HG03442 (cell line): ENCODE data around the gene RASGRP4.
"Not testable (repeated sequence)": the region's sequence is repeated elsewhere in the genome, so short reads cannot be mapped to it uniquely, and the experiment has no call there.

ENCODE experiments used
- ATAC-seq: cut with Tn5 transposase; IDR thresholded peaks from one replicate; pipeline ENCODE4 v1.9.1; 2021; ENCODE audit warnings: mild to moderate bottlenecking, moderate library complexity; ENCODE audit not compliant: unreplicated experiment

Gene RASGRP4, protein sequence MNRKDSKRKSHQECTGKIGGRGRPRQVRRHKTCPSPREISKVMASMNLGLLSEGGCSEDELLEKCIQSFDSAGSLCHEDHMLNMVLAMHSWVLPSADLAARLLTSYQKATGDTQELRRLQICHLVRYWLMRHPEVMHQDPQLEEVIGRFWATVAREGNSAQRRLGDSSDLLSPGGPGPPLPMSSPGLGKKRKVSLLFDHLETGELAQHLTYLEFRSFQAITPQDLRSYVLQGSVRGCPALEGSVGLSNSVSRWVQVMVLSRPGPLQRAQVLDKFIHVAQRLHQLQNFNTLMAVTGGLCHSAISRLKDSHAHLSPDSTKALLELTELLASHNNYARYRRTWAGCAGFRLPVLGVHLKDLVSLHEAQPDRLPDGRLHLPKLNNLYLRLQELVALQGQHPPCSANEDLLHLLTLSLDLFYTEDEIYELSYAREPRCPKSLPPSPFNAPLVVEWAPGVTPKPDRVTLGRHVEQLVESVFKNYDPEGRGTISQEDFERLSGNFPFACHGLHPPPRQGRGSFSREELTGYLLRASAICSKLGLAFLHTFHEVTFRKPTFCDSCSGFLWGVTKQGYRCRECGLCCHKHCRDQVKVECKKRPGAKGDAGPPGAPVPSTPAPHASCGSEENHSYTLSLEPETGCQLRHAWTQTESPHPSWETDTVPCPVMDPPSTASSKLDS

DNA sequence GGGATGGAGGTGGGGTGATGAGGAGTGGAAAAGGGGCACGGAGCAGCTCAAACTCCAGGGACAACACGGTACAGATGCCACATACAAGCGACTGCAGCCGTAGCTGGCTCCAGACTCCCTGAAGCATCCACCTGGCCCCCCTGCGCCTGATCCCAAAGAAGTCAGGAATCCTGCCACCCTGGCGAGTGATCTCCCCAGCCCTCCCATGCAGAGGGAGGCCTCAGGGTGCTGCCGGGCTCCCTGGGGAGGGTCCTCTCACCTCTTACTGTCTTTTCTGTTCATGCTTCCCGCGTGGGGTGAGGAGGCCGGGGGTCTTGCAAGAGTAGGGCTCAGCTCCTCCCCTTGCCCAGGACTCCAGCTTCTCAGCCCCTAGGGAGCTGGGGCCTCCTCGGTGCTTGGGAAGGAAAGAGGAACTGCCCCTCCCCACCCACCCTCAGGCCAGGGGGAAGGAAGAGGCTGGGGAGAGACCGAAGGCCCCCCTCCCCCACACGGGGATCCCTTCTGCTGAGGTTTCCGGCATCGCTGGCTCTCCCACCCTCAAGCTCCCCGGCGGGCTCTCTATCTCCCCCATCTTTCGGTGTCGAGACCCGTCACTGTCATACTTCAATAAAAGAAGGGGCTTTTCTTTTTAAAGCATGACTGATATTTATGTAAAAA is at the start of gene RASGRP4:
RASGRP4 (minus strand) TSS at position 410 of the 657 bp plus-strand sequence; CDS start at position 282, 128 bp downstream.
- ATAC-seq: no peak

DNA sequence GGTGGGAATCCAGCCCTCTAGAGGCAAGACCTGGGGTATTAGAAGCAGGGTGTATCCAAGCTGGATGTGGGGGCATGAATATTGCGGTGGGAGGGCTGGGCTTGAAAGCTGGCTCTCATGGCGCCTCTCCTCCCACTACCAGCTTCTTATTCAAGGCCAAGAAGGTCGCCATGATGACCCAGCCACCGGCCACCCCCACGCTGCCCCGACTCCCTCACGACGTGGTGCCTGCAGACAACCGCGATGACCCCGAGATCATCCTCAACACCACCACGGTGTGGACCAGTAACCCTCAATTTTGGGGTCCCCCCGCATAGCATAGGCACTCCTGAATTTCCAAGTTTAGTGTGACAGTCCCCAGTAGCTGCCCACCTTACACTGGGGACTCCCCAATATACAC is 49.2 kb upstream of the RASGRP4 start:
- ATAC-seq: no peak

DNA sequence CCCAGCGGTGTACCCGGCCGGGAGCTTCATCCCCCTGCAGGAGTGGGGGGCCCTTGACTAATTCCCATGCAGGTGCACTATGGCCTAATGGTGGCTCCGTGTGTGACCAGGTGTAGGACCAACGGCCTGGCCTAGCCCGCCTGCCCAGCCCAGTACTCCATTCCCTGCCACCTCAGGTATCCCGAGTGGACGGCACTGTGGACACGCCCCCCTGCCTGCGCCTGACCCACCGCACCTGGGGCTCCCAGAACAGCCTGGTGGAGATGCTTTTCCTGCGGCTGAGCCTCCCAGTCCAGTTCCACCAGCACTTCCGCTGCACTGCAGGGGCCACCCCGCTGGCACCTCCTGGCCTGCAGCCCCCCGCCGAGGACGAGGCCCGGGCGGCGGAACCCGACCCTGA is 47.2 kb upstream of the RASGRP4 start:
- no peak for ATAC-seq

DNA sequence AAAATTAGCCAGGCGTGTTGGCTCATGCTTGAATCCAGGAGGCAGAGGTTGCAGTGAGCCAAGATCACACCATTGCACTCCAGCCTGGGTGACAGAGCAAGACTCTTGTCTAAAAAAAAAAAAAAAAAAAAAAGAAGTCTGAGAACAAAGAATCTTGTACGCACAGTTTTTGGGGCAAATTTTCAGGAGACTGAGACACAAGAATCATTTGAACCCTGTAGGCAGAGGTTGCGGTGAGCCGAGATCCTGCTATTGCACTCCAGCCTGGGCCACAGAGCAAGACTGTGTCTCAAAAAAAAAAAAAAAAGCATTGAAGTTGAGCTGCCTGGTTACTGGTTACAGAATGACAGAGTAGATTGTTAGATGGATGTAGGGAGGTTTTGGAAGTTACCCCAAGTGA is 46.7 kb upstream of the RASGRP4 start:
- not testable (repeated sequence) for ATAC-seq

DNA sequence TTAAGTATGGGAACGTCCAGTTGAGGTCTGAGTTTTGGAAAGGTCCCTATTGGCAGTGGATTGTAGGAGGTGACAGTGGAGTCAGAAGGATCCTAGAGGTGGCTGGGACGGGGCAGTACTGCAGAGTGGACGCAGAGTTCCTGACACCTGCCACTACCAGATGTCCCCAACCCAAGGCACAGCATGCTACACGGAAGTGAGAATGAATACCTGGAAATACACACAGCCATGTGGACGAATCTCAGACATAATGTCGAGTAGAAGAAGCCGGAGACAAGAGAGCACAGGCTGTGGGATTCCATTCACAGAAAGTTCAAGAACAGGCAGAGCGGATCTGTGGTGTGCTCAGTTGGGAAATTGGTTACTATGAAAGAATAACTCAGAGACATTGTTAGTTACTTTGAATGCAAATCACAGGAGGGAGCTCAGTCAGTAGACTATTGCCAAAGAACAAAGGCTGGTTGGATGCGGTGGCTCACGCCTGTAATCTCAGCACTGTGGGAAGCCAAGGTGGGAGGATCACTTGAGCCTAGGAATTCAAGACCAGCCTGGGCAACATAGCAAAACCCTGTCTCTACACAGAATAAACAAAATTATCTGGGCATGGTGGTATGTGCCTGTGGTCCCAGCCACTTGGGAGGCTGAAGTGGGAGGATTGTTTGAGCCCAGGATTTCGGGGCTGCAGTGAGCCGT is 44.9 kb upstream of the RASGRP4 start:
- ATAC-seq: no peak

DNA sequence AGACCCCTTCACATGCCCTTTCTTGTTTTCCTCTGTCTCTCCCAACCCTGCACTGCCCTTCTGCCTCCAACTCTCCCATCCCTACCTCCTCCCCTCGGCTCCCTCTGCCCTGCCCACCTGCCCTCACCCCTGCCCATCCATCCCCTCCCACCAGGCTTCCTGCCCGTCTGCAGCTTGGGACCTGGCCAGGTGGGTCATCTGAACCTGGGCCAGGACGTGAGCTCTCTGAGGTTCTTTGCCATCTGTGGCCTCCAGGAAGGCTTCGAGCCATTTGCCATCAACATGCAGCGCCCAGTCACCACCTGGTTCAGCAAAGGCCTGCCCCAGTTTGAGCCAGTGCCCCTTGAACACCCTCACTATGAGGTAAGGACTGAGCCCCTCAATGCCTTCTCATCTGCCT is 43.1 kb upstream of the RASGRP4 start:
- ATAC-seq: no peak

DNA sequence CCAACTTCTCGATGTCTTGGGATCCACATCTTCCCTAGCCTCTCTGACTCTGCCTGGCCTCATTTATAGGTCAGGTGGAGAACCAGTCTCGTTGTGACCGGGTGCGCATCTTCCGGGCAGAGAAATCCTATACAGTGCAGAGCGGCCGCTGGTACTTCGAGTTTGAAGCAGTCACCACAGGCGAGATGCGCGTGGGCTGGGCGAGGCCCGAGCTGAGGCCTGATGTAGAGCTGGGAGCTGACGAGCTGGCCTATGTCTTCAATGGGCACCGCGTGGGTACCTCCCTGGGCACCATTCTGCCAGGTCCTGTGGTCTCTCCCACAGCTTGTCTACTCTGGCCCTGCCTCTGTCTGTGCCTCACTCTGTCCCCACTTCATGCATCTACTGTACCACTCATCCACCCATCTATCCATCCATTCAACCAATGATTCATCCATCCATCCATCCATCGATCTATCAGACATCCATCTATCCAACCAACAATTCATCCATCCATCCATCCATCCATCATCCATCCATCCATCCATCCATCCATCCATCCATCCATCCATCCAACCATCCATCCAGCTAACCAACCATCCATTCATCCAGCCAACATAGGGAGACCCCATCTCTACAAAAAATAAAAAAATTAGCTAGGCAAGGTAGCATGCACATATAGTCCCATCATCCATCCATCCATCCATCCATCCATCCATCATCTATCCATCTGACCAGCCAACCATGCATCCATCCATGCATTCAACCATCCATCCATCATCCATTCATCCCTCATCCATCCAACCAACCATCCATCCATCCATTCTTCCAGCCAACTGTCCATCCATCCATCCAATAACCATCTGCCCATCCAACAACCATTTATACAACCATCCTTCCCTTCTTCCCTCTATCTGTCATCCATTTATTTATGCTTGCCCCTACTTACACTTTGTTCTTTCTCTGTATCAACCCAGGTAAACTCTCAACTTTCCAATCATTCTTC is 41.8 kb upstream of the RASGRP4 start:
- ATAC-seq: no peak

DNA sequence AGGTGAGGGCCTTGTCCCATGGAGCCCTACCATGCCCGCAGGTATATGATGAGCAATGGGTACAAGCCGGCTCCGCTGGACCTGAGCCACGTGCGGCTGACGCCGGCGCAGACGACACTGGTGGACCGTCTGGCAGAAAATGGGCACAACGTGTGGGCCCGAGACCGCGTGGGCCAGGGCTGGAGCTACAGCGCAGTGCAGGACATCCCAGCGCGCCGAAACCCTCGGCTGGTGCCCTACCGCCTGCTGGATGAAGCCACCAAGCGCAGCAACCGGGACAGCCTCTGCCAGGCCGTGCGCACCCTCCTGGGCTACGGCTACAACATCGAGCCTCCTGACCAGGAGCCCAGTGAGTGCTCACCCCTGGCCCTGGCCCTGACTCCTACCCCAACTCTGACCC is 40.0 kb upstream of the RASGRP4 start:
- ATAC-seq: no peak

DNA sequence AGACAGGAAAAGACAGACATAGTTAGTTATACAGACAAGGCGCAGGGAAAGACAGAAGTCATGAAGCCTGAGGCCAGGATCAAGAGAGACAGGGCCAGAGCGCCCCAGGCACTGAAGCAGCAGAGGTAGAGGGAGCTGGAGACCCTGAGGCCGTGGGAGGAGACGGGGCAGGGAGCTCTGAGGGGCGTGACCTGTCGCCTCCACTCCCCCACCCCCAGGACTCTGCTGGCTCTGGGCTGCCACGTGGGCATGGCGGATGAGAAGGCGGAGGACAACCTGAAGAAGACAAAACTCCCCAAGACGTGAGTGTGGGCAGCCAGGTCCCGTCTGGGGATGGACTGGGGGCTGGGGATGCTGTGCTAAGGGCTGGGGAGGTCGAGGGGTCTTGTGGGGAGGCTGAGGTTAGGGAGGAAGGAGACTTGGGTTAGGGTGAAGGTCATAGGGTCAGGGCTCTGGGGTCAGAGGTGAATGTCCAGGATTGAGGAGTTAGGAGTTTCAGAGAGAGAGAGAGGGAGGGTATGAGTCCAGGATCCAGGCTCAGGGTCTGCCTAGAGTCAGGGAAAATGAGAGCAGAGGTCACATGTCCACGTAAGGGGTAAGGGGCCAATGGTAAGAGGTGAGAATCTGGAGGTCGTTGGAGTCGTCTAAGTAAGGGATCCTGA is 38.5 kb upstream of the RASGRP4 start:
- no peak for ATAC-seq

DNA sequence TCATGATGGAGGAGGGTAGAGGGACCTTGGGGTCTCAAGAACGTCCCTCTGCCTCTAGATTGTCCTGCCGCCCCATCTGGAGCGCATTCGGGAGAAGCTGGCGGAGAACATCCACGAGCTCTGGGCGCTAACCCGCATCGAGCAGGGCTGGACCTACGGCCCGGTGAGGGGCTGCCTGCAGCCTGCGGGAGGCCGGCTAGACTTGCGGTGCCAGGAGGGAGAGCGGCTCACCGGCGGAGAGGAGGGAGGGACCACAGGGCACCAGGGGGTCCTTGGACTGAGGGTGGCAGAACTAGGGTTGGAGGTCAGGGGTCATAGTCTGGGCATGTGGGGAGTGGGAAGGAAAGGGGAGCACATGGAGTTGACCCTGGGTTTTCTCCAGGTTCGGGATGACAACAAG is 37.3 kb upstream of the RASGRP4 start:
- no peak for ATAC-seq

DNA sequence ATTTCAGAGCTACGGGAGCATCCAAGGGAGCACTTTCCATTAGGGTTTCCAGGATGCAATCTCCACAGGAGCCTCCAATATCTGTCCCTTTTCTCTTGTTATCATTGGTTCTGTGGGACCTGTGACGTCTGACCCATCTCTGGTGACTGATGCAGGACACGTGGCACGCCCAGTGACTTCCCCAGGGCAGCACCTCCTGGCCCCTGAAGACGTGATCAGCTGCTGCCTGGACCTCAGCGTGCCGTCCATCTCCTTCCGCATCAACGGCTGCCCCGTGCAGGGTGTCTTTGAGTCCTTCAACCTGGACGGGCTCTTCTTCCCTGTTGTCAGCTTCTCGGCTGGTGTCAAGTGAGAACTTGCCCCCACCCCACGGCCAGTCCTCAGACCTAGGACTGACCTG is 33.0 kb upstream of the RASGRP4 start:
- ATAC-seq: no peak

DNA sequence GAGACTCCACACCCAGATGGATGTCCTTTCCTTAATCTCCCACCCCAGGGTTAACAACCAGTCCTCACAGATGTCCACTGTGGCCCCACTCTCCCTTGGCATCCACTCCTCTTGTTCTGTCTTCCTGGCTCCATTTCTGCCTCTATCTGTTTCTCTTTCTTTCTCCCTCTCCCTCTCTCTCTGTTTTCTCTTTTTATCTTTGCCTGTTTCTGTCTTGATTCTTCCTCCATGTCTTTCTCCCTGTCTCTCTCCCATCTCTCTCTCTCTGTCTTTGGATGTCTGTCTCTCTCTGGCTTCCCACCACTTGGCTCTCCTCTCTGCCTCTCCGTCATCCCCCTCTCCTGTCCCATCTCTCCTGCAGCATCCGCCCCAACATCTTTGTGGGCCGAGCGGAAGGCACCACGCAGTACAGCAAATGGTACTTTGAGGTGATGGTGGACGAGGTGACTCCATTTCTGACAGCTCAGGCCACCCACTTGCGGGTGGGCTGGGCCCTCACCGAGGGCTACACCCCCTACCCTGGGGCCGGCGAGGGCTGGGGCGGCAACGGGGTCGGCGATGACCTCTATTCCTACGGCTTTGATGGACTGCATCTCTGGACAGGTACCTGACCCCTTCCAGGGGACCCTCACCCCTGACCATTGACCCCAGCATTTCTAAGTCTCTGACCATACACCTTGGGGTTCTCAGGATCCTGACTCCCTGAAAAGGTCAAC is 31.8 kb upstream of the RASGRP4 start:
- ATAC-seq: no peak

DNA sequence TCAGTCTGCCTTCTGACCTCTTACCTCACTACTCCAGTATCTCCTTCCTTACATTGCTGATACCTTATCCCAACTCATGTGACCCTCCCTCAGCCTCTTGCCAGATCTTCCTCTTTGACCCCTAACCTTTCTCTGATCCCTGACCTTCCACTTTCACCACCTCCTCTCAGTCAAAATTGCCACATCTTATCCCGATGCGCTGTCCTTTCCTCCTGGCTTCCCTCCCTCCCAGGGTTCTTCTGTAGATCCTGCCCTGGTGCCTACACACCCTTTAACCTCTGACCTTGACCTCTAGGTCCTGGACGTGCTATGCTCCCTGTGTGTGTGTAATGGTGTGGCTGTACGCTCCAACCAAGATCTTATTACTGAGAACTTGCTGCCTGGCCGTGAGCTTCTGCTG is 31.2 kb upstream of the RASGRP4 start:
- ATAC-seq: no peak

DNA sequence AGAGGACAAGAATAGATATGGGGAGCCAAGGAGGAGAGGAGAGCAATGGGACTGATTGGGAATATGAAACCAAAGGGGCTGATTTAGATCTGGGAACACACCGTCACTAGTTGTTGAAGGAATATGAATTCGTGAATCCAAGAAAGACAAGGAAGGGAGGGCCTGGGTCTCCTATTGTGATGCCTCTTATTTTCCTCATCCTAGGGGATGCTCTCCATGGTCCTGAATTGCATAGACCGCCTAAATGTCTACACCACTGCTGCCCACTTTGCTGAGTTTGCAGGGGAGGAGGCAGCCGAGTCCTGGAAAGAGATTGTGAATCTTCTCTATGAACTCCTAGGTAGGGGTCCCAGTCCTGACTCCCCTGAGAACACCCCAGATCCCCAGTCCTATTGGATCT is 29.0 kb upstream of the RASGRP4 start:
- ATAC-seq: no peak

DNA sequence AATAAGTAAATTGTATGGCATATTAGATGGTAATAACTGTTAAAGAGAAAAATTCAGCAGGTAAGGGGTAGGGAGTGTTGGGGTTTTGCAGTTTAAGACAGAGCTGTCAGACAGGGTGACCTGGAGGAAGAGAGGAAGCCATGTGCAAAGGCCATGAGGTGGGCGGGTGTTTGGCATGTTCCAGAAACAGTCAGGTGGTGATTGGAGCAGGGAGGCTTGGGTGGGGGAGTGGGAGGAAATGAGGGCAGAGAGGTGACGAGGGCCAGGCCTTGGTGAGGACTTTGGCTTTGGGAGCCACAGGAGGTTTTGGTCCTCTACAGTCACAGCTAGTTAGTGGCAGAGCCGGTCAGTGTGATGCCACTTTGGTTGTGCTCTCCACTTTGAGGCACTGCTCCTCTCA is 27.6 kb upstream of the RASGRP4 start:
- no peak for ATAC-seq

DNA sequence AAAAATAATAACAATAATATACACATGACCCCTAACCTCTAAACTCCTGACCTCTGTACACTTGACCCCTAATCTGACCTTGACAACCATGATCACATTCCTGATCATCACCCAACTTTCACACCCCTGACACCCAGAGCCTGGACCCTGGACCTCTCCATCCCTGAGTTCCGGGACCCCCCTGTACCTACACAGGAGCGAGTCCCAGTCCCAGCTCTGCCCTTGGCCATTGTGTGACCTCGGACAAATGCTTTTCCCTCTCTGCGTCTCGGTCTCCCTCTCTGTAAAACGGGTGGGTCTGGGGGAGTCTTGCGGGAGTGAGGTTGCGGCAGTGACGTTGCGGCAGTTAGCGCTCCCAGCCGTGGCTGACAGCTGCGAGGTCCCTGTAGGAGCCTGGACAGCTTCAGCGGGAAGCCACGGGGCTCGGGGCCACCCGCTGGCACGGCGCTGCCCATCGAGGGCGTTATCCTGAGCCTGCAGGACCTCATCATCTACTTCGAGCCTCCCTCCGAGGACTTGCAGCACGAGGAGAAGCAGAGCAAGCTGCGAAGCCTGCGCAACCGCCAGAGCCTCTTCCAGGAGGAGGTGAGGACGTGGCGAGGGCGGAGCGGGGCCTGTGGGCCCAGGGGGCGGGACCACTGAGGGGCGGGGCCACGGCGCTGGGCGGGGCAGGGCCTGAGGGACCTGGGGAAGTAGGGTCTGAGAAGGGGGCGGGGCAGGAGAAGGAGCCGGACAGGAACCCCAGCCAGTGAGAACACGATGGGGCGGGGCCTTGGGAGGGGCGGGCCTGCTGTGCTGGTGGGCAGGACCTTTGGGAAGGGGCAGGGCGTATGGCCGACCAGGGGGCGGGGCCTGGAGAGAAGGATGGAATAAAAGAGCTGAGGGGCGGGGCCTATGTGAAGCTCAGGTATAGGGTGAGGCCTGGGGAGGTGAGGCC is 26.7 kb upstream of the RASGRP4 start:
- no peak for ATAC-seq

DNA sequence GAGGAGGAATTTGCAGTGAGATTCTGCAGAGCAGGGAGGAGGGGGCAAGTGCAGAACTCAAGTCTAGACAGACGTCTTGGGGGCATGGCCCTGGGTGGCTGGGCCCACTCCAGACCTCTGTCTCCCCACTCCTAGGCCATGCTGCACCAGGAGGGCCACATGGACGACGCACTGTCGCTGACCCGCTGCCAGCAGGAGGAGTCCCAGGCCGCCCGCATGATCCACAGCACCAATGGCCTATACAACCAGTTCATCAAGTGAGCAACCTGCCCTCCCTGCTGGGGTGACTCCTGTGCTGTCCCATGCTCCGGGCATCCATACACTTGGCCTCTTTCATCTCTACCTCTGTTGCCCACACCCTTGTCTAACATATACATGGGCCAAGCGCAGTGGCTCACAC is 25.6 kb upstream of the RASGRP4 start:
- no peak for ATAC-seq

DNA sequence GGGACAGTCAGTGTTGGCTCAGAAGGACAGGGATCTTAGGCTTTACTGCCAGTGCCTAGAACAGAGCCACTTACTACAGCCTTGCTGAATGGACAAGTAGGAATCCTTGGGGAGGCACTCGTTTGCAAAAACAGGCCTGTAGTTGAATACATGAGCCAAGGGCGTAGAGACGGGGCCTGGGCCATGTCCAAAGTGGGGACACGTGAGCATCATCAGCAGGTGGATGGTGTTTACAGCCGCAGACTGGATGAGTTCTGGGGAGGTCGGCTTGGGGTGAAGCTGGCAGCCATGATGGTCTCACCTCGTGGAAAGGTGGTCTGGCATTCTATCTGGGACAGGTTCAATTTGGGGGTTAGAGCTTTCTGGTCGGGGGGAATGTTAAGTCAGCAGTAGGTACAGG is 25.0 kb upstream of the RASGRP4 start:
- ATAC-seq: no peak
